ENCODE measurements around the gene IRAK1. TPM values are rescaled to one million over a fixed set of nuclear protein-coding genes. Genes with fewer than 3 reads are reported as not detected.

IRAK1 gene
- total and polyA plus RNA-seq, 2 donors (not counting 3 experiments of a cell fraction or from before 2014, with no cell fraction given) = 63.6 to 138 TPM

DNA sequence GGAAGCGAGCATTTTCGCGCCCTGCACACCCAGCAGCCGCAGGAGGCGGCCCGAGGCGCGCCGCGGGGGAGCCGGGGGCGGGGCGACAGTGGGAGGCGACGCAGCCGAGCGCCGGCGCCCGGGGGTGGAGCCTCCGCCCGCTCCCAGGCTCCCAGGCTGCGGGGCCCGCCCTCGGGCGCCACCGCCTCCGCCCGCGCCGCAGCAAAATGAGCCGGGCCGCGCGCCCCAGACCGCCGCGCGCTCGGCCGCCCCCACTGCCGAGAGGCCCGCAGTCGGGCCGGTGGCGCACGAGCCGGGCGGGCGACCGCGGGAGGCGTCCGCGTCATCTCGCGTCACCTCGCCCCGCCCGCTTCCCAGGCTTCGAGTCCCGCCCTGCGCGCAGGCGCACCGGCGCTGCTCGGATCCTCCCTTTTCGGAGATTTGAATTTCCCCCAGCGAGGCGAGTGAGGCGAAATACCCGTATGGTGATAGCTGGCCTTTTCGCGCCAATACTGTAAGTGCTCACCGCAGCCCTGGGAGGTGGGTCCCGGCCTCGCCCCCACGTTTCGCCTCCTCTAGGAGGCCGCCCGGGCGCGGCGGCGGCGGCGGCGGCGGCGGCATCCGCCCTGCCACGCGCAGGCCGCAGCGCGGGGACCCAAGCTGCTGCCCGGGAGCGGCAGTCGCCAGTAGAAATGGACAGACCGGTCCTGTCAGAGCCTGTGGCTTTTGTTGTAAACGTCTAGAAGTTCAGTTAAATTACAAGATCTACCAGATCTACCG is 47.2 kb downstream of the IRAK1 start, which contains the start of gene TMEM187:
TMEM187 (plus strand) TSS at position 387 of the 759 bp plus-strand sequence. CDS start 9,309 bp downstream, outside the sequence.
- no peak for FAIRE-seq
- Histone ChIP-seq H3K79me2 (ENCODE audit: control insufficient read depth, insufficient read depth, low read length) (peaks cover 37% of the 10 kb centered on the region), H3K27ac (ENCODE audit: insufficient read depth, low read depth, low read length) (peak within 1 kb of the TSS; percentile 98), H3K4me2 (ENCODE audit: insufficient read depth, low read length) (peak within 1 kb of the TSS; percentile 73), H3K36me3 (ENCODE audit: control insufficient read depth in 2 of 2, extremely low read depth in 1 of 2, insufficient read depth in 2 of 2, low read length in 2 of 2) (no peaks in the 10 kb centered on the region), H3K9ac (replicated peaks; ENCODE audit: extremely low read depth, insufficient read depth, low read length) (peak within 1 kb of the TSS; percentile 97), H4K20me1 (replicated peaks; ENCODE audit: control insufficient read depth, extremely low read depth, insufficient read depth, low read length) (no peaks in the 10 kb centered on the region), H3K9me3 (replicated peaks; ENCODE audit: control insufficient read depth, insufficient read depth, low read length) (no peaks in the 10 kb centered on the region), H3K4me3 (replicated peaks in 1 of 3; ENCODE audit: insufficient read depth in 1 of 3, low read depth in 1 of 3, low read length in 3 of 3) (peak within 1 kb of the TSS; percentile 47 to 76 (median 74)), H3K27me3 (ENCODE audit: control insufficient read depth in 2 of 2, insufficient read depth in 2 of 2, low read length in 2 of 2) (no peaks in the 10 kb centered on the region), H3K9me1 (replicated peaks; ENCODE audit: control insufficient read depth, extremely low read depth, insufficient read depth, low read length) (no peaks in the 10 kb centered on the region), H3K4me1 (ENCODE audit: control insufficient read depth, extremely low read depth, insufficient read depth, low read length) (peaks cover 37% of the 10 kb centered on the region), H2AFZ (ENCODE audit: low read depth, low read length) (no peak within 1 kb of the TSS)
- ChIA-PET CTCF (interaction anchor here (1.2 kb wide), 1 partner anchor 41 kb away, joined by 3 read pairs; no protein-coding TSS in a partner anchor), POLR2A (no interaction called here)
- peak; percentile 79 for DNase-seq (ENCODE audit: low read depth, low spot score)
- intact Hi-C loops (cut with micrococcal nuclease) (loop anchor here (1.0 kb wide), 3 partner anchors 13 to 47 kb away; partner anchors contain the start of gene IRAK1), dilution Hi-C loops (cut with MboI; ENCODE audit: extremely low pct_ligation_motif_present, low sequenced_read_pairs) (no loop called here)
- TF ChIP-seq JUN (IDR thresholded peaks at IDR 0.05; ENCODE audit: borderline replicate concordance, insufficient read depth, insufficient read length, low read depth) = no peak
- TF ChIP-seq FOS (IDR thresholded peaks at IDR 0.05; ENCODE audit: borderline replicate concordance, insufficient read depth, low read length) = no peak
- no peak for TF ChIP-seq EZH2 (IDR thresholded peaks at IDR 0.05; ENCODE audit: borderline replicate concordance, low read depth, low read length, severe bottlenecking)
- peak; percentile 69 for TF ChIP-seq POLR2AphosphoS5 (IDR thresholded peaks at IDR 0.05; ENCODE audit: insufficient read depth, low read depth, low read length)
- no peak for TF ChIP-seq MYC (IDR thresholded peaks at IDR 0.05; ENCODE audit: low read depth, low read length)
- no peak for TF ChIP-seq GATA2 (IDR thresholded peaks at IDR 0.05; ENCODE audit: insufficient read depth, insufficient read length, low read depth, low read length)
- TF ChIP-seq POLR2A (IDR thresholded peaks at IDR 0.05; ENCODE audit: low read depth, low read length) = peak; percentile 47
- TF ChIP-seq, protein P1, sequence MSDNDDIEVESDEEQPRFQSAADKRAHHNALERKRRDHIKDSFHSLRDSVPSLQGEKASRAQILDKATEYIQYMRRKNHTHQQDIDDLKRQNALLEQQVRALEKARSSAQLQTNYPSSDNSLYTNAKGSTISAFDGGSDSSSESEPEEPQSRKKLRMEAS (IDR thresholded peaks at IDR 0.05; ENCODE audit: insufficient read depth, insufficient read length) = no peak
- TF ChIP-seq, protein P2, sequence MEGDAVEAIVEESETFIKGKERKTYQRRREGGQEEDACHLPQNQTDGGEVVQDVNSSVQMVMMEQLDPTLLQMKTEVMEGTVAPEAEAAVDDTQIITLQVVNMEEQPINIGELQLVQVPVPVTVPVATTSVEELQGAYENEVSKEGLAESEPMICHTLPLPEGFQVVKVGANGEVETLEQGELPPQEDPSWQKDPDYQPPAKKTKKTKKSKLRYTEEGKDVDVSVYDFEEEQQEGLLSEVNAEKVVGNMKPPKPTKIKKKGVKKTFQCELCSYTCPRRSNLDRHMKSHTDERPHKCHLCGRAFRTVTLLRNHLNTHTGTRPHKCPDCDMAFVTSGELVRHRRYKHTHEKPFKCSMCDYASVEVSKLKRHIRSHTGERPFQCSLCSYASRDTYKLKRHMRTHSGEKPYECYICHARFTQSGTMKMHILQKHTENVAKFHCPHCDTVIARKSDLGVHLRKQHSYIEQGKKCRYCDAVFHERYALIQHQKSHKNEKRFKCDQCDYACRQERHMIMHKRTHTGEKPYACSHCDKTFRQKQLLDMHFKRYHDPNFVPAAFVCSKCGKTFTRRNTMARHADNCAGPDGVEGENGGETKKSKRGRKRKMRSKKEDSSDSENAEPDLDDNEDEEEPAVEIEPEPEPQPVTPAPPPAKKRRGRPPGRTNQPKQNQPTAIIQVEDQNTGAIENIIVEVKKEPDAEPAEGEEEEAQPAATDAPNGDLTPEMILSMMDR (IDR thresholded peaks at IDR 0.05; ENCODE audit: extremely low read depth in 1 of 2, insufficient read depth in 1 of 2, low read depth in 1 of 2, low read length in 2 of 2) = no peak
- BruUV-seq (replicated peaks) = no TSS peak

All from endothelial cell of umbilical vein (primary cell).